GM18858 (cell line): ENCODE measurements around the gene KRT40.
"Not testable (repeated sequence)": the region's sequence is repeated elsewhere in the genome, so short reads cannot be mapped to it uniquely, and the experiment has no call there.

Experiments
- ATAC-seq: cut with Tn5 transposase; IDR thresholded peaks from one replicate; pipeline ENCODE4 v1.9.1; 2021; ENCODE audit not compliant: unreplicated experiment

The KRT40 gene

DNA sequence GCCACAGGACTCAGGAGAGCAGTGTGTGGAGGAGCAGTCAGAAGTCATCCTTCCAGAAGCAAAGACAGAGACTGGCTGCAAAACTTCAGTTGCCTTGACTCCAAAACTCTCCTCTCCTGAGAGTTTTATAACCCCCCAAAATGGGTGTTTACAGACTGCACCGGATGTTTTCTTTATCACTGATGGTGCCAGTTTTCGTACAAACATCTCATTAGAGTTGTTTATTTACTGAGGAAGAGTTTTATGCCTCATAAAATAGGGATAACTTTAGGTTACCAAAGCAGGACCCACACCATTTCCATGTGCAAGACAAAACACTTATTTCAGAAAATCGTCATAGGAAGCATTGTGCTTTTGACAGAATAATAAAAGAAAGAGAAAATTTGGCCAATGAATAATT lies at the start of gene KRT40:
Gene KRT40, minus strand, starts transcription at position 101 of the 400 bp plus-strand sequence. Its CDS starts 53 bp downstream, at position 48.
- ATAC-seq = no peak

DNA sequence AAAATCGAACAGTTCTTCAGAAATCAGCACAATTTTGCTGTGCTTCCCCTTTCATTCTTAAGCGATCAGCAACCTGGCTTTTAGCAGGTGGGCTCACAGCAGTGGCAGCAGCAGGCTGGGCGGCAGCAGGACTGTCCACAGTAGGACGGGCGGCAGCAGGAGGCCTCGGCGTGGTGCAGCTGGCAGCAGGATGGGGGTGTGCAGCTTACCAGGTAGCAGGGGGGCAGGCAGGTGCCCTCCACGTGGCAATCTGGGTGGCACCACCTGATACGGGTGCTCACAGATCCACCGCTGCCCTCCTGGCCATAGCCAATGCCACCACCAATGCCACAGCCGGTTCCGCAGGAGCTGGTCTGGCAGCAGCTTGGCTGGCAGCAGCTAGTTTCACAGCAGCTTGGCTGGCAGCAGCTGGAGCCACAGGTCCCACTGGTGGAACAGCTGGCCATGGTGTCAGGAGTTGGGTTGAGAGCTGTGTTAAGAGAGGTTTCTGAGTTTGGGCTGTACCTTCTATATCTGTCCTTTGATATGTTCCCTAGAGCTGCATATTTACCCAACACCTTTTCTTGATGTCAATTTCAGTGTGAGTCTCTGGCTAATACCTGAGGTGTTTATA lies 45.6 kb upstream of the KRT40 start, which contains the start of gene KRTAP1-4:
Gene KRTAP1-4, minus strand, starts transcription at position 563 of the 613 bp plus-strand sequence. Its CDS starts 117 bp downstream, at position 446.
- ATAC-seq = no peak

- no peak for ATAC-seq
These were observed 42.8 kb upstream of the KRT40 start, which contains the start of gene KRTAP1-5 for GRCh38 chr17:41026715-41027471. KRTAP1-5 (minus strand) TSS chr17:41027208; CDS start chr17:41027155, 53 bp downstream.

DNA sequence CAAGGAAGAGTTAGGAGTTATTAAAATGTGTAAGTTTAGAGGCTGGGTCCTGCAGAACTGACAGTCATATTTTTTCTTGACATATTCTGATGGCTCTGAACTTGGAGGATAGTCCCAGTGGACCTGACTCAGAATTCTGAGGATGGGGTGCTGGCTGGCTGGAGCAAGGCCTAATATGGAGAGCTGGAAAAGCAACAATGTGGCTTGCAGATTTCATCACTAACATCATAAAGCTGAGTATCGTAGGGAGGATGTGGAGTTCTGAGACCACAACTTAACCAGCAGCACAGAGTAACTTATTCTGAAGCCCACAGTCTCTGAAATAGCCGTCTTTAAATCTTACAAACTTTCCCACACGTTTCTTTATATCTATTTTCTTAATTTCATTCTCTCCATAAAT lies 40.6 kb upstream of the KRT40 start:
- no peak for ATAC-seq

GRCh38 chr17:41020336-41020735 lies 36.2 kb upstream of the KRT40 start:
- ATAC-seq = no peak

- ATAC-seq = no peak
These were observed 35.3 kb upstream of the KRT40 start for GRCh38 chr17:41019415-41019814.

GRCh38 chr17:41018541-41018940 lies 34.4 kb upstream of the KRT40 start:
- ATAC-seq = no peak

DNA sequence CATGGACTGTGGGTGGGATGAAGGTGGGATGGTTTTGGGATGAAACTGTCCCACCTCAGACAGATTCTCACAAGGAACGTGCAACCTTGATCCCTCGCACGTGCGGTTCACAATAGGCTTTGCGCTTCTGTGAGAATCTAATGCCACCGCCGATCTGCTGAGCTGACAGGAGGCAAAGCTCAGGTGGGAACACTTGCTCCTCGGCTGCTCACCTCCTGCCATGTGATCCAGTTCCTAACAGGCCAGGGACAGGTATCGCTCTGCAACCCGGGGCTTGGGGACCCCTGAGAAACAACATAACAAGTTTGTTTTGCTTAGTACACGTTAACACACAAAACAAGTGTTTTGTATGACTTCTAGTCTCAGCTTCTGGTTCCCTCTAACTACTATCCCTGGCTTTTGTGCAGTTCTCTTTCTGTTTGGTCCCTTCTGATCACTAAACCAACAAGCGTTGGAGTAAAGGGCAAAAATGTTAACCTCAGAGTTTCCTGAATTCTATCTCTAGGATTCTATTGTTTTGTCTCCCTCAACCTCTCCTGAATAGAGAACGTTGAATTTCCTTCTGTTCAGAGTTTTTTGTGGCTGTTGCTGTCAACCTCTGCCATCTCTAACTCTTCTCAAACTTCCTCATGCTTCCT lies 32.6 kb upstream of the KRT40 start:
- ATAC-seq = no peak

DNA sequence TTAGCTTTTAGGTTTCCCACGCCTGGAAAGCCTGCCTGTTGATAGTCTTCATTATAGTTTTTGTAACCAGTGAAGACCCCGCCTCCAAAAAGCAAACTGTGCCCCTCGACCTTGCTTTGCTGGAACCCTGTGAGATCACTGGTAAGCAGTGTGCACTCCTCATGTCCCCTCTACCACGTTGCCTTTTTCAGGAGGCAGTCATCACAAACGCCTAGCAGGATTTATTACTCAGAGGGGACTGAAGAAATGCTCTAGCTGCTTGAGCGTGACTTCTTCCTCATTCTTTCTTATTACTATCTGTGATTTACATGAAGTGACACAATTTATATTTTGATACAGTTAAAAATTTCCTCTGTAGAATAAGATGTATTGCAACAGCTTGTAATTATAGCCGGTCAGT lies 31.3 kb upstream of the KRT40 start:
- no peak for ATAC-seq

- ATAC-seq = no peak
These were observed 29.5 kb upstream of the KRT40 start for GRCh38 chr17:41013606-41014005.

DNA sequence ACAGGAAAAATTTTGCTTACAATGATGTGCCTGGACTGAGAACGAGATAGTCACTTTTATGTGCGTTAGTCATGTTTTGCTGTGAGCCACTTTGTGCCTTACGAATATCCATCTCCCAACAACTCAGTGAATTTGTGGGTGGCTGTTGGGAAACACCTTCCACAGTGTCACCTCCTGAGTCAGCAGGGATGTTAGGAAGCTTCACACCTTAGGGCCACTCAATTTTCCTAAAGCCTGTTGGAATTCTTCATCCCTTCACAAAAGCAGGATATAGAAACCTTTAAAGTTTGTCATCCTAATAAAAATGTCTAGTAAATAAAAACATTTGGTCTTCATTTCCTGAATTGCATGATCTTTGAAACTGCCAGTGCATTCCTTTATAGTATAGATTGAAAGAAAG lies 29.1 kb upstream of the KRT40 start:
- ATAC-seq = no peak

- no peak for ATAC-seq
These were observed 28.4 kb upstream of the KRT40 start for GRCh38 chr17:41012326-41013120.

- no peak for ATAC-seq
These were observed 26.3 kb upstream of the KRT40 start for GRCh38 chr17:41010441-41010840.

DNA sequence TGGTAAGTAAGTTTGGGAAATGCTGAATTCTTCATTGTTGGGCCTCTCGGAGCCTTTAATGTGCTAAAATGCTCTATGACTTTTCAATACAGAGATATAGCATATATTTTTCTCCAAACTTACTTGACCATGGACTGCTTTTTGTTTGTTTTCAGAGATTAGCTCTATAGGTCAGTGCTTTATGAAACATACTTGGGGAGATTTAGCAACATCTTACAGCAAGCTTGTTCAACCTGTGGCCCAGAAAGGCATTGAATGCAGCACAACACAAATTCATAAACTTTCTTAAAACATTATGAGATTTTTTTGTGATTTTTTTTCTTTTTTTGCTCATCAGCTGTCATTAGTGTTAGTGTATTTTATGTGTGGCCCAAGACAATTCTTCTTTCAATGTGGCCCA lies 25.8 kb upstream of the KRT40 start:
- no peak for ATAC-seq

DNA sequence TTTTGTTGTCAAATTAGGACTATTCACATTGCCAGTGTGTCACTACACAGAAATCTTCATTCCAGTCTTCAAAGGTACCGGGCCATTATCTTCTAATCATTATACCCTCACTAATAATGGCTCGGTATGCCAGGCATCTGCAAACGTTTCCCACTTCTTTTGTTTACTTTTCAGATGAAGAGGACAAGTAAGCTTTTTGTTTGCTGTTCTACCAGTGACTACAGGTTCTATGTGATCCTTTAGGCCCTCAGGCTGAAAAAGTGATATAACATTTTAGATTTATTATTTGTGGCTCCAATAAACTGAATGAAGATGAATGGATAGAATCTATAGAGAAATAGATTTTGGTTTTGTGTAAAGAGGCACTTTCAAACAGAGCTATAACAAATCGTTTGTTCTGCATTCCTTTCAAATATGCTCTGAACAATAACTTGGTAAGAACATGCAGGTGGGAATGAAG lies 25.2 kb upstream of the KRT40 start:
- ATAC-seq = no peak

DNA sequence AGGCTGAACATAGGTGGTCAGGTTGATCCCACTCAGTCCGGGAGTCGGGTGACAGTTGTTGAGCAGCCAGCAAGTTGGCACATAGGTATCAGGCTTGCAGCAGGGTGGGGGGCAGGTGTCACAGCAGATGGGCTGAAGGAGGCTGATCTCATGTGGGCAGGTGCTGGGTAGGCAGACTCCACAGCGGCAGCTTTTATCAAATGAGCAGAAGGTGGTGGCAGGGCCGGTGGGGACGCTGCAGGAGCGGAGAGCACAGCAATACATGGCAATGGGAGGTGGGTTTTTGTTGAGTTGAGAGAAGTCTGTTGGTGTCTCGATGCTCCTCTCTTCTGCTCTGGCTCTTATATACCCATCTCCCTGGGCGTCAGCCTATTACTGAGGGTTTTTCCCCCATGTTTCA lies 24.7 kb upstream of the KRT40 start, which contains the start of gene KRTAP3-1:
Gene KRTAP3-1, minus strand, starts transcription at position 318 of the 400 bp plus-strand sequence. Its CDS starts 54 bp downstream, at position 264.
- ATAC-seq = no peak

DNA sequence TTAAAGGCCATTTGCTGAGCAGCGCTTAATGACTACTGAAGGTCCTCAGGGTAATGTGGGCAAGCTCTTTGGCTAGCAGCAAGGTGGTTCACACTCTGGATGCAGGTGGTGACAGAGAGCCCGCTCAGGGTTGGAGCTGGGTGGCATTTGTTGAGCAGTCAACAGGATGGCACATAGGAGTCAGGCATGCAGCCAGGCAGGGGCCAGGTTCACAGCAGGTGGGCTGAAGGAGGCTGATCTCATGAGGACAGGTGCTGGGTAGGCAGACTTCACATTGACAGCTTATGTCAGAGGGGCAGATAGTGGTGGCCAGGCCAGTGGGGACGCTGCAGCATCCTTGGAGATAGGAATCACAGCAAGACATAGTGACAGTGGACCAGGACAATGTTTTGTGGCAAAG lies 20.3 kb upstream of the KRT40 start:
- no peak for ATAC-seq

DNA sequence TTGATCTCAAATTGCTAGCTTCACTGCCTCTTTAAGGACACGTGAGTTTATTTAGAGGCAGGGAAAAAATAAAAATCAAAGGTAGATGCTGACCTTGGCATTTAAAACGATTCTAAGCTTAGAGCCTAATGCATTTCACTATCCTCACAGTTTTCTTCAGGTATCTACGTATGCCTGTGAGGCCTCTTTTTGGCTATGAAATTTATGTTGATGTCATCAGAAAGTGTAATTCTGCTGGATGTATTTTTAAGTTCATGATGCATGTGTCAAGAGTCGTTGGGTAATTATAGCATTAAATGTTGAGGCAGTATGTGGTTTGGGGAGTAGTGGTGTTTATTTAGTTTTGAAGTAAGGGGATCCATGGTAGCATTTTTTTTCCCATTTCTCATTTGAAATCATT lies 19.8 kb upstream of the KRT40 start:
- no peak for ATAC-seq

DNA sequence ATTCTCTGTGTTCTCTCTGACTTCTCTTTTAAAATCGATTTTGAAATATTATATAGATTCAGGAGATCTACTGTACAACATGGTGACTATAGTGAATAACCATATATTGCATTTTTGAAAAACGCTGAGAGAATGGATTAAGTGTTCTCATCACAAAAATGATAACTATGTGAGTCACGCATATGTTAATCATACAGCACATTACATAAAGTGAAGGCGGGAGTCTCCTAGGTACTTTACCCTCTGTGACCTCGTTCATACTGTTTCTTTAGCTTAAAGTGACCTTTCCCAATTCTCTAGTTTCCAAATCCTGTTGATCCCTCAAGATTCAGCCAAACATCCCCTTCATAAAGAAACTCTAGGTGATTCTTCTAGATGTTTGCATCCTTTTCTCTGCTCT lies 18.7 kb upstream of the KRT40 start:
- no peak for ATAC-seq

- ATAC-seq = no peak
These were observed 17.7 kb upstream of the KRT40 start for GRCh38 chr17:41001795-41002194.

DNA sequence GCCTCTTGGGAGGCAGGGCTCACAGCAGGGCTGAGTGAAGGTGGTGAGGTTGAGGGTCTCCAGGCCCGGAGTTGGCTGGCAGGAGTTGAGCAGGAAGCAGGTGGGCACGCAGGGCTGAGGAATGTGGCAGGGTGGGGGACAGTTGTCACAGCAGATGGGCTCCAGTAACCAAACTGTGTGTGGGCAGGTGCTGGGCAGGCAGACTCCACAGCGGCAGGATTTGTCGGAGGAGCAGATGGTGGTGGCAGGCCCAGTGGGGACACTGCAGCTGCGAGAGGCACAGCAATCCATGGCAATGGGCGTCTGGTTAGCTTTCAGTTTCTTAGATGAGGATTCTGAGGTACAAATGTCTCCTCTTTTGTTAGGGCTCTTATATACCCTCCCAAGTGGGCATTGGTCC lies 15.4 kb upstream of the KRT40 start, which contains the start of gene KRTAP3-2:
Gene KRTAP3-2, minus strand, starts transcription at position 344 of the 400 bp plus-strand sequence. Its CDS starts 53 bp downstream, at position 291.
- ATAC-seq = not testable (repeated sequence)
